Nephron progenitor cell (in vitro differentiated cells): ENCODE measurements around the gene LAMA2.

Source experiments
- DNase-seq: peaks from one replicate; pipeline ENCODE4 v3.0.0; 2021
- H3K27ac Mint-ChIP-seq: 2 replicates; pipeline ENCODE4 v1.8.0; 2021; ENCODE audit warnings: mild to moderate bottlenecking, moderate library complexity, mixed read lengths
- H3K27me3 Mint-ChIP-seq: 2 replicates; pipeline ENCODE4 v1.8.0; 2021; ENCODE audit warnings: mild to moderate bottlenecking, low read depth, mixed read lengths; ENCODE audit not compliant: poor library complexity
- H3K36me3 Mint-ChIP-seq: 2 replicates; pipeline ENCODE4 v1.8.0; 2021; ENCODE audit warnings: low read depth, mixed read lengths
- H3K4me1 Mint-ChIP-seq: 2 replicates; pipeline ENCODE4 v1.8.0; 2021; ENCODE audit warnings: mixed read lengths
- H3K4me3 Mint-ChIP-seq: 2 replicates; pipeline ENCODE4 v1.8.0; 2021; ENCODE audit warnings: mild to moderate bottlenecking, moderate library complexity, mixed read lengths
- H3K9me3 Mint-ChIP-seq: 2 replicates; pipeline ENCODE4 v1.8.0; 2021; ENCODE audit warnings: mild to moderate bottlenecking, moderate library complexity, mixed read lengths
- TF ChIP-seq, protein P1 (sequence below): fragments of 200-600 bp; sonication (generic); IDR thresholded peaks from 2 replicates; pipeline ENCODE4 v1.5.0; 2021; ENCODE audit warnings: antibody characterized with exemption

LAMA2 gene

DNA sequence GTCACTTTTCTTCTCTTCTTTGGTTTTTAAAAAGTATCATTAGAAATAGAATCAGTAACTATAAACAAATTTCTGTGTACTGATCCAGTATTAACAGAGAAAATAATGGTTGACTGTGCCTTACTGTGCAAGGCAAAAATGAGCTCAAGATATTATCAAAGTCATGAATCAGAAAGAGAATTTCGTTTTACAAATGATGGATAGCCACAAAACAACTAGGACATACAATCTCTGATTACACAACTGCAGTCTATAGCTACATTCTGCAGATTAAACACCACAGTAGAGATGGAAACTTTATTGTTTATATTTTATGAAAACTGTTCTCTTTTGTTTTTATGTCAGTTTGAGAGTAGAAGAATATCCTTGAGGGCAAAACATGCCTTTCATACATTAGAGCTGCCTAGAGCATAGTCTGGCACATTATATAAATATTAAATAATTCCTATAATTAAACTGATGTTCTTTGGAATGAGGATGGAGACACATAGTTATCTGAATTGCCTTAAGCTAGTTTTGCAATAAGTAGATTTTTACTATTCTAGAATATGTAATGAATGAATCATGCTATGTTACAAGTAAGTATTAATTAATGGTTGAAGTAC is 333.1 kb downstream of the LAMA2 start:
- Mint-ChIP-seq H3K36me3 (no peaks in the 10 kb centered on the region), H3K27me3 (no peaks in the 10 kb centered on the region), H3K4me1 (no peaks in the 10 kb centered on the region), H3K4me3 (no peak overlapping the region), H3K9me3 (no peaks in the 10 kb centered on the region), H3K27ac (no peak overlapping the region)
- TF ChIP-seq, protein P1, sequence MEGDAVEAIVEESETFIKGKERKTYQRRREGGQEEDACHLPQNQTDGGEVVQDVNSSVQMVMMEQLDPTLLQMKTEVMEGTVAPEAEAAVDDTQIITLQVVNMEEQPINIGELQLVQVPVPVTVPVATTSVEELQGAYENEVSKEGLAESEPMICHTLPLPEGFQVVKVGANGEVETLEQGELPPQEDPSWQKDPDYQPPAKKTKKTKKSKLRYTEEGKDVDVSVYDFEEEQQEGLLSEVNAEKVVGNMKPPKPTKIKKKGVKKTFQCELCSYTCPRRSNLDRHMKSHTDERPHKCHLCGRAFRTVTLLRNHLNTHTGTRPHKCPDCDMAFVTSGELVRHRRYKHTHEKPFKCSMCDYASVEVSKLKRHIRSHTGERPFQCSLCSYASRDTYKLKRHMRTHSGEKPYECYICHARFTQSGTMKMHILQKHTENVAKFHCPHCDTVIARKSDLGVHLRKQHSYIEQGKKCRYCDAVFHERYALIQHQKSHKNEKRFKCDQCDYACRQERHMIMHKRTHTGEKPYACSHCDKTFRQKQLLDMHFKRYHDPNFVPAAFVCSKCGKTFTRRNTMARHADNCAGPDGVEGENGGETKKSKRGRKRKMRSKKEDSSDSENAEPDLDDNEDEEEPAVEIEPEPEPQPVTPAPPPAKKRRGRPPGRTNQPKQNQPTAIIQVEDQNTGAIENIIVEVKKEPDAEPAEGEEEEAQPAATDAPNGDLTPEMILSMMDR, result no peak
- DNase-seq, result no peak

DNA sequence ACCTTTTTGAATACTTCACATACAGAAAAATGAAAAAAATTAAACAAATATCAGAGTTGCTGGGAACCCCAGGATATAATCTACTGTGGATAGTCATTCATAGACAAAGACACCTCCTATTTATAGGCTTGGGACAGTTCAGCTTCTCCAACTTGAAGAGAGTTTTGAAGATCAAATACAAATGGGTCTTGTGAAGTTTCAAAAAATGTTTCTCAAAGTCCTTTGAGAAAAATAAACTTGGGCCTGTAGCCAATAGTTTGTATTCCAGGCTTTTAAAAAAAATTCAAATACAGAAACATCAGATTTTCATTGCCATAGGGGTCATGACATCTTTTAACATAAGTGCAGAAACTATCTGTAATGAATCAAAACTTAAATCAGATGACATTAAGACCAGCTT is 334.8 kb downstream of the LAMA2 start:
- no peak overlapping the region for H3K27ac Mint-ChIP-seq

DNA sequence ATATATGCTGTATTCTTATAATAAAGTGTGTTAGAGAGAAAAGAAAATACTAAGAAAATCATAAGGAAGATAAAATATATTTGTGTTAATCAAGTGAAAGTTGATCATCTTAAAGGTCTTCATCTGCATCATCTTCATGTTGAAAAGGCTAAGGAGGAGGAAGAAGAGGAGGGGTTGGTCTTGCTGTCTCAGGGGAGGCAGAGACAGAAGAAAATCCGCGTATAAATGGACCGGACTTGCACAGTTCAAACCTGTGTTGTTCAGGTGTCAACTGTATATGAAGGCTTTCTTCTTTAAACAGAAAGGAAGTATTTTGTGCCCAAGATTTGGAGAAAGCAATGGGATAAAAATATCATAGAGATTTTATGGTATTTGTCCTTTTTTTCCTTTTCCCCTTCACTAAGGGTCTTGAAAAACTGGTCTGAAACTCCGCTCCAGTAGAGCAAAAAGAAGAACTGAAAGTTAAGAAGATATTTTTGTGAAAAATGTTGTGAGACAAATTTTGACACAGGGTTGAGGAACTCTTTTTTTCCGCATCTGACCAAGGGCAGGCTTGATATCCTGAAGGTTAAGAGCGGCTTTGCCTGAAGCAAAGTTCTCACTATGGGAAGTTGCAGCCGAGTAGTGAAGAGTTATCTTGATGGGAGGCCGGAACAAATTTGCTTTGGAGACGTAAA is 350.7 kb downstream of the LAMA2 start:
- DNase-seq, result no peak
- TF ChIP-seq, protein P1, result no peak
- H3K4me3 Mint-ChIP-seq, result no peak overlapping the region
- no peaks in the 10 kb centered on the region for H3K36me3 Mint-ChIP-seq
- H3K27me3 Mint-ChIP-seq, result no peaks in the 10 kb centered on the region
- no peaks in the 10 kb centered on the region for H3K9me3 Mint-ChIP-seq
- peaks cover 9% of the 10 kb centered on the region for H3K4me1 Mint-ChIP-seq
- no peak overlapping the region for H3K27ac Mint-ChIP-seq

More for the DNA sequence above, 334.8 kb downstream of the LAMA2 start:
- Mint-ChIP-seq H3K27me3 (no peaks in the 10 kb centered on the region), H3K4me3 (no peak overlapping the region), H3K4me1 (no peaks in the 10 kb centered on the region), H3K36me3 (no peaks in the 10 kb centered on the region), H3K9me3 (no peaks in the 10 kb centered on the region)
- no peak for DNase-seq
- TF ChIP-seq, protein P1, result no peak

DNA sequence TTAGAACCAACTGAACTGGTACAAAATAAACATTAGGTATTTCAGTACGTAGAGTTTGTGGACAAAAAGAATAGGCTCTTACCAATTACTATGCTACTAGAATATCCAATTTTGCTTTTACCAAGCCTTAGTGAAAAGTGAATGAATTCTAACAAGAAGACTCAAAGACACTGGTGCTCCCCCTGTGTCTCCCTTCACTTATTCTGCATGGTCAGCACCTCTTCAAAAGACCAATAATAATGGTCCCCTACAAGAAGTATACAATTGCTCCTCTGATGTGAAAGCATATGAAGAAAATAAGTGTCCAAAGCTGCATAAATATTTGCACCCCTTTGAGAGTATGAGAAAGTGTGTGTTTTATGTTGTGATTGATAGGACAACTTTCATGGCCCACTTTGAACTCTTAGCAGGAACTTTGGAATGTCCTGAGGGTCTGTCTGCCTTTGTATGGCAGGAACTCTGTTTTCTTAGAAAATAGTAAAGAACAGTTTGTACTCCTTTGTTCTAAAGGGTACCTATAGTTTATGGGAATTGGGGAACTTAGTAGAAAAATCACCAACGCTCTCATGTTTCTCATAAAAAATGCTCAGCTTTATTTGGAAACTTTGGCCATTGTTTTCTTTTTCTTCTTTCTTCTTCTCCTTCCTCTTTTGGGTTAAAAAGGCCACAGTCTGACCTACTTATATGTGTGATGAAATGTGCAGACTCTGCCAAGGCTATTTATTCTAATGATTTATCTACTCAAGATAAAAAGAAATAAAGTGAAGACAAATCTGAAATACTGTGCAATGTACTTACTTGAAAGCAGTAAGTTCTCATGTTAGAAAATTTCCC is 352.4 kb downstream of the LAMA2 start:
- no peaks in the 10 kb centered on the region for H3K9me3 Mint-ChIP-seq
- DNase-seq, result no peak
- peaks cover 9% of the 10 kb centered on the region for H3K4me1 Mint-ChIP-seq
- H3K36me3 Mint-ChIP-seq, result no peaks in the 10 kb centered on the region
- H3K4me3 Mint-ChIP-seq, result no peak overlapping the region
- H3K27ac Mint-ChIP-seq, result no peak overlapping the region
- no peaks in the 10 kb centered on the region for H3K27me3 Mint-ChIP-seq
- TF ChIP-seq, protein P1, result no peak

DNA sequence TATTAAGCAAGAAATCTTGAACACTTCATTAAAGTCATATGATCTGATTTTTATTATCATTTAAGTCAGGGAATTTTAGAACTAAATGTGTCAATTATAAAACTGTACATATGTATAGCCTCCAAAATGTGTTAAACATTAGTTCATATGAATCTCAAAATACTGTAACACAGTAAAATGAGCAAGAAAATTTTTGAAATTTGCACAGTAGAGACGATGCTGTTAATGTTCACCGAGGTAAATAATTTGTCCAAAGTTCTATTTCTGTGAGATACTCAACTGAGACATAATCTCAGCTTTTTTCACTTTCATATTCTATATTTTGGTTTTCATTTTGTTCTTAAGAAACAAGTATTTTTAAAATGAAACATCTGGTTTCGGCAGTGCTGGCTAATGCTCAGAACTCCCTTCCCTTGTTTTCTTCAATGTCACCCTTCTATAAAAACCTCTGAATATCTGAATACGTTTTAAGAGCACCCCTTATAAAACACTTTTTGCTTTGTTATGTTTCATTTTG is 353.1 kb downstream of the LAMA2 start:
- H3K36me3 Mint-ChIP-seq, result no peaks in the 10 kb centered on the region
- no peak for DNase-seq
- H3K27ac Mint-ChIP-seq, result no peak overlapping the region
- TF ChIP-seq, protein P1, result no peak
- no peaks in the 10 kb centered on the region for H3K9me3 Mint-ChIP-seq
- H3K4me1 Mint-ChIP-seq, result peaks cover 9% of the 10 kb centered on the region
- H3K4me3 Mint-ChIP-seq, result no peak overlapping the region
- H3K27me3 Mint-ChIP-seq, result no peaks in the 10 kb centered on the region
